NCI-H2029 (cell line): ENCODE data around the gene HM13.
"Not testable (repeated sequence)": the region's sequence is repeated elsewhere in the genome, so short reads cannot be mapped to it uniquely, and the experiment has no call there.

ENCODE experiments used
- DNase-seq: peaks from one replicate; lab custom pipeline; 2025; lab: John Stamatoyannopoulos, UW

Gene HM13

GRCh38 chr20:31612271-31612640, 98.0 kb downstream of the HM13 start:
- DNase-seq = not testable (repeated sequence)

GRCh38 chr20:31615416-31615815, 101.2 kb downstream of the HM13 start:
- no peak for DNase-seq

- DNase-seq = no peak
These were observed 103.3 kb downstream of the HM13 start for GRCh38 chr20:31617432-31618104.
